Measurements from ENCODE around the gene OCEL1.

DNA sequence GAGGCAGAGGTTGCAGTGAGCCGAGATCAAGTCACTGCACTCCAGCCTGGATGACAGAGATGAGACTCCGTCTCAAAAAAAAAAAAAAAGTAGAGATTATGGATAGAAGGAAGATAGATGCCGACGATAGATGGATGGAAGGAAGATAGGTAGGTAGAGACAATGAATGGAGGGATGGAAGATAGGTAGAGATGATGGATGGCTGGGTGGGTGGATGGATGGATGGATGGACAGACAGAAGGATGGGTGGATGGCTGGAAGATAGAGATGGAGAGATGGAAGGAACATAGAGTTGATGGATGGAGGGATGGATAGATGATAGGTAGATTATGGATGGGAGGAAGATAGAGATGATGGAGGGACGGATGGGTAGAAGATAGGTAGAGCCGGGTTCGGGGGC lies 29.4 kb upstream of the OCEL1 start:
- TF ChIP-seq, protein P1, sequence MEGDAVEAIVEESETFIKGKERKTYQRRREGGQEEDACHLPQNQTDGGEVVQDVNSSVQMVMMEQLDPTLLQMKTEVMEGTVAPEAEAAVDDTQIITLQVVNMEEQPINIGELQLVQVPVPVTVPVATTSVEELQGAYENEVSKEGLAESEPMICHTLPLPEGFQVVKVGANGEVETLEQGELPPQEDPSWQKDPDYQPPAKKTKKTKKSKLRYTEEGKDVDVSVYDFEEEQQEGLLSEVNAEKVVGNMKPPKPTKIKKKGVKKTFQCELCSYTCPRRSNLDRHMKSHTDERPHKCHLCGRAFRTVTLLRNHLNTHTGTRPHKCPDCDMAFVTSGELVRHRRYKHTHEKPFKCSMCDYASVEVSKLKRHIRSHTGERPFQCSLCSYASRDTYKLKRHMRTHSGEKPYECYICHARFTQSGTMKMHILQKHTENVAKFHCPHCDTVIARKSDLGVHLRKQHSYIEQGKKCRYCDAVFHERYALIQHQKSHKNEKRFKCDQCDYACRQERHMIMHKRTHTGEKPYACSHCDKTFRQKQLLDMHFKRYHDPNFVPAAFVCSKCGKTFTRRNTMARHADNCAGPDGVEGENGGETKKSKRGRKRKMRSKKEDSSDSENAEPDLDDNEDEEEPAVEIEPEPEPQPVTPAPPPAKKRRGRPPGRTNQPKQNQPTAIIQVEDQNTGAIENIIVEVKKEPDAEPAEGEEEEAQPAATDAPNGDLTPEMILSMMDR (IDR thresholded peaks at IDR 0.05; ENCODE audit: borderline replicate concordance, extremely low read depth, low read length, poor library complexity, severe bottlenecking): no peak
- no peak for TF ChIP-seq EZH2 (IDR thresholded peaks at IDR 0.05; ENCODE audit: borderline replicate concordance, low read depth, low read length, severe bottlenecking)
